Endothelial cell of umbilical vein (primary cell): ENCODE measurements around the gene KSR1. TPM values are rescaled to one million over a fixed set of nuclear protein-coding genes. Genes with fewer than 3 reads are reported as not detected.
"Not testable (repeated sequence)": the region's sequence is repeated elsewhere in the genome, so short reads cannot be mapped to it uniquely, and the experiment has no call there.

Experiments used
- BruUV-seq: library from RNA; stranded (reverse); fragments of 400-500 nt; replicated peaks from 2 replicates; lab custom pipeline; 2021; lab: Mats Ljungman, UMichigan
- CTCF ChIA-PET: fragments of 300-600, 350-600 bp; sonication (Branson Sonifier 250); formaldehyde crosslinking; loops from one replicate; lab custom pipeline; 2021; ENCODE audit warnings: antibody characterized with exemption, inconsistent platforms; lab: Charles Lee
- POLR2A ChIA-PET: fragments of 300-600, 350-600 bp; sonication (Branson Sonifier 250); formaldehyde crosslinking; loops from one replicate; lab custom pipeline; 2021; ENCODE audit warnings: antibody characterized with exemption, inconsistent platforms; lab: Charles Lee
- DNase-seq: peaks from one replicate; pipeline ENCODE4 v3.0.0-alpha.2; 2011; ENCODE audit warnings: low read depth, low spot score
- FAIRE-seq: peaks from 2 replicates; lab custom pipeline; 2011; peaks lifted over from hg19 to GRCh38; lab: Jason Lieb, UNC
- H2AFZ ChIP-seq: 2 replicates; pipeline ENCODE4 v1.6.0; 2012; ENCODE audit warnings: low read depth, low read length, control low read depth, inconsistent platforms
- H3K27ac ChIP-seq: 2 replicates; pipeline ENCODE4 v1.5.1; 2011; ENCODE audit warnings: low read depth, mild to moderate bottlenecking, control low read depth, low read length, moderate library complexity; ENCODE audit not compliant: insufficient read depth
- H3K27me3 ChIP-seq, 2 experiments: 2 replicates each; pipeline versions ENCODE4 v1.6.0 to v1.6.1; 2011; ENCODE audit warnings: low read length in 2 of 2, mixed read lengths in 1 of 2; ENCODE audit not compliant: control insufficient read depth in 2 of 2, insufficient read depth in 2 of 2
- H3K36me3 ChIP-seq, 2 experiments: 2 replicates in 1 of 2; 3 replicates in 1 of 2; pipeline ENCODE4 v1.5.1; 2011; ENCODE audit warnings: low read length in 2 of 2, mild to moderate bottlenecking in 1 of 2, moderate library complexity in 1 of 2; ENCODE audit not compliant: control insufficient read depth in 2 of 2, insufficient read depth in 2 of 2; ENCODE audit errors: extremely low read depth in 1 of 2
- H3K4me1 ChIP-seq: 3 replicates; pipeline ENCODE4 v1.5.1; 2011; ENCODE audit warnings: mild to moderate bottlenecking, low read length; ENCODE audit not compliant: control insufficient read depth, insufficient read depth; ENCODE audit errors: extremely low read depth
- H3K4me2 ChIP-seq: 2 replicates; pipeline ENCODE4 v1.6.1; 2011; ENCODE audit warnings: low read length, control low read depth, mixed read lengths; ENCODE audit not compliant: insufficient read depth
- H3K4me3 ChIP-seq, 3 experiments: fragments of 200-600 bp in 1 of 3; sonication (generic), shearing (Covaris generic) in 1 of 3; replicated peaks in 1 of 3; 2 replicates each; pipeline ENCODE4 v1.5.1; 2011 to 2016; ENCODE audit warnings: control low read depth in 3 of 3, low read length in 3 of 3, mild to moderate bottlenecking in 2 of 3, inconsistent platforms in 1 of 3, low read depth in 1 of 3, moderate library complexity in 1 of 3; ENCODE audit not compliant: insufficient read depth in 1 of 3
- H3K79me2 ChIP-seq: 2 replicates; pipeline ENCODE4 v1.6.0; 2012; ENCODE audit warnings: low read length, inconsistent platforms; ENCODE audit not compliant: control insufficient read depth, insufficient read depth
- H3K9ac ChIP-seq: replicated peaks from 2 replicates; pipeline ENCODE3; 2011; ENCODE audit warnings: low read length, control low read depth; ENCODE audit not compliant: insufficient read depth; ENCODE audit errors: extremely low read depth
- H3K9me1 ChIP-seq: replicated peaks from 3 replicates; pipeline ENCODE4 v1.6.0; 2011; ENCODE audit warnings: mild to moderate bottlenecking, low read length; ENCODE audit not compliant: control insufficient read depth, insufficient read depth; ENCODE audit errors: extremely low read depth
- H3K9me3 ChIP-seq: replicated peaks from 2 replicates; pipeline ENCODE4 v1.5.1; 2012; ENCODE audit warnings: low read length, inconsistent platforms; ENCODE audit not compliant: control insufficient read depth, insufficient read depth
- H4K20me1 ChIP-seq: replicated peaks from 2 replicates; pipeline ENCODE3; 2011; ENCODE audit warnings: mild to moderate bottlenecking, low read length; ENCODE audit not compliant: control insufficient read depth, insufficient read depth; ENCODE audit errors: extremely low read depth
- CTCF ChIP-seq, 2 donors: IDR thresholded peaks; 1 replicate in 1 of 2; 2 replicates in 1 of 2; pipeline ENCODE4 v1.5.1; 2011; ENCODE audit warnings: low read length in 2 of 2, mild to moderate bottlenecking in 2 of 2, moderate library complexity in 2 of 2, control low read depth in 1 of 2, inconsistent platforms in 1 of 2, low read depth in 1 of 2; ENCODE audit not compliant: insufficient read depth in 1 of 2; ENCODE audit errors: extremely low read depth in 1 of 2
- FOS ChIP-seq: IDR thresholded peaks from 2 replicates; pipeline ENCODE4 v1.6.1; 2011; ENCODE audit warnings: mild to moderate bottlenecking, low read length, moderate library complexity, borderline replicate concordance; ENCODE audit not compliant: insufficient read depth
- GATA2 ChIP-seq: IDR thresholded peaks from 2 replicates; pipeline ENCODE4 v1.7.0; 2011; ENCODE audit warnings: low read depth, mild to moderate bottlenecking, moderate library complexity, mixed read lengths, low read length; ENCODE audit not compliant: insufficient read length, insufficient read depth
- JUN ChIP-seq: IDR thresholded peaks from 2 replicates; pipeline ENCODE4 v1.6.1; 2011; ENCODE audit warnings: borderline replicate concordance, low read depth; ENCODE audit not compliant: insufficient read length, insufficient read depth
- MAX ChIP-seq: IDR thresholded peaks from 2 replicates; pipeline ENCODE4 v1.6.1; 2011; ENCODE audit not compliant: insufficient read depth, insufficient read length
- POLR2A ChIP-seq: IDR thresholded peaks from 2 replicates; pipeline ENCODE4 v1.6.1; 2012; ENCODE audit warnings: low read depth, mild to moderate bottlenecking, control low read depth, low read length
- dilution Hi-C: fragments of 300-500 bp; cut with MboI; formaldehyde crosslinking; loops from one replicate; pipeline ENCODE4 v1.15.0; 2019; ENCODE audit warnings: low sequenced_read_pairs; ENCODE audit not compliant: extremely low pct_ligation_motif_present
- intact Hi-C: fragments of 100-400 bp; cut with micrococcal nuclease; formaldehyde crosslinking; loops from one replicate; pipeline ENCODE4 v1.10.0; 2022
- polyA plus RNA-seq, 4 experiments: library from polyadenylated mRNA; depleted of rRNA in 3 of 4; stranded (reverse) in 3 of 4; unstranded in 1 of 4; fragments of >200 nt; gene quantifications; 2 replicates each; pipeline versions ENCODE4 v1.2.1 to v1.2.3, GENCODE V29; 2011 to 2012; ENCODE audit warnings: missing spikeins in 1 of 4
- total RNA-seq: library from RNA; stranded (reverse); gene quantifications from 2 replicates; pipeline ENCODE4 v1.2.3, GENCODE V29; 2021

The KSR1 gene
- total and polyA plus RNA-seq, 2 donors (not counting 3 experiments of a cell fraction or from before 2014, with no cell fraction given), result 35.4 to 80.2 TPM

GRCh38 chr17:27446569-27447301, 9.5 kb upstream of the KSR1 start:
- FAIRE-seq, result peak; percentile 99

GRCh38 chr17:27448534-27448933, 7.7 kb upstream of the KSR1 start:
- H3K9ac ChIP-seq, H3K9me3 ChIP-seq, H3K4me2 ChIP-seq, H3K9me1 ChIP-seq, H3K27ac ChIP-seq, FAIRE-seq, H3K27me3 ChIP-seq, POLR2A ChIA-PET, BruUV-seq, H3K4me3 ChIP-seq, H3K79me2 ChIP-seq, DNase-seq, H2AFZ ChIP-seq, H4K20me1 ChIP-seq, H3K36me3 ChIP-seq, CTCF ChIA-PET: not testable (repeated sequence)
- intact Hi-C loops, result loop anchor here (5.0 kb wide), 1 partner anchor 211 kb away; no protein-coding TSS in a partner anchor
- dilution Hi-C loops, result loop anchor here (25.0 kb wide), 1 partner anchor 114 kb away; no protein-coding TSS in a partner anchor
- H3K4me1 ChIP-seq, result peaks cover 23% of the 10 kb centered on the region

More at GRCh38 chr17:27446569-27447301, 9.5 kb upstream of the KSR1 start:
- Histone ChIP-seq H3K4me1 (peaks cover 23% of the 10 kb centered on the region), H3K36me3 (no peaks in the 10 kb centered on the region), H3K4me3 (no peak overlapping the region), H4K20me1 (no peaks in the 10 kb centered on the region), H3K27ac (peak overlapping the region; percentile 75), H3K79me2 (no peaks in the 10 kb centered on the region), H3K27me3 (no peaks in the 10 kb centered on the region), H3K9me1 (no peaks in the 10 kb centered on the region), H3K9ac (peak overlapping the region; percentile 36), H3K9me3 (no peaks in the 10 kb centered on the region), H3K4me2 (peak overlapping the region; percentile 58), H2AFZ (no peak overlapping the region)
- no TSS peak for BruUV-seq
- ChIA-PET CTCF (interaction anchor here (0.6 to 2.3 kb wide), 8 partner anchors 9 to 210 kb away, joined by 3 to 18 read pairs (median 4); partner anchors contain the start of gene KSR1), POLR2A (interaction anchor here (0.6 to 0.7 kb wide), 2 partner anchors 9 to 62 kb away, joined by 3 to 5 read pairs; partner anchors contain the start of gene KSR1)
- DNase-seq, result peak; percentile 97
- intact Hi-C loops (loop anchor here (1.0 to 5.0 kb wide), 4 partner anchors 62 to 209 kb away; no protein-coding TSS in a partner anchor), dilution Hi-C loops (loop anchor here (25.0 kb wide), 1 partner anchor 116 kb away; no protein-coding TSS in a partner anchor)
- peak; percentile 93 for TF ChIP-seq JUN
- no peak for TF ChIP-seq CTCF (IDR thresholded peaks at IDR 0.05; ENCODE audit: extremely low read depth in 1 of 2, insufficient read depth in 1 of 2, low read depth in 1 of 2, low read length in 2 of 2)
- TF ChIP-seq FOS, result peak; percentile 86
- peak; percentile 91 for TF ChIP-seq GATA2
- no peak for TF ChIP-seq MAX
- TF ChIP-seq POLR2A, result no peak
